Skeletal muscle tissue (tissue), 4 donors: ENCODE data around the gene ARHGAP32. TPM values are rescaled to one million over a fixed set of nuclear protein-coding genes. Genes with fewer than 3 reads are reported as not detected.

ENCODE experiments used
- H3K27ac ChIP-seq: one replicate; pipeline ENCODE4 v1.7.0; 2013; ENCODE audit warnings: mild to moderate bottlenecking, low read depth, low read length, inconsistent platforms
- H3K27me3 ChIP-seq, 3 donors: one replicate each; pipeline ENCODE4 v1.7.0; 2013; ENCODE audit warnings: low read length in 3 of 3; ENCODE audit not compliant: control insufficient read depth in 3 of 3, insufficient read depth in 3 of 3
- H3K36me3 ChIP-seq, 3 donors: one replicate each; pipeline ENCODE4 v1.7.0; 2013; ENCODE audit warnings: low read length in 3 of 3; ENCODE audit not compliant: control insufficient read depth in 3 of 3, insufficient read depth in 3 of 3
- H3K4me1 ChIP-seq, 3 donors: one replicate each; pipeline ENCODE4 v1.7.0; 2013; ENCODE audit warnings: low read length in 3 of 3, mild to moderate bottlenecking in 3 of 3; ENCODE audit not compliant: control insufficient read depth in 3 of 3, insufficient read depth in 3 of 3
- H3K4me3 ChIP-seq, 3 donors: one replicate each; pipeline ENCODE4 v1.7.0; 2013; ENCODE audit warnings: low read length in 3 of 3
- H3K9ac ChIP-seq, 3 donors: one replicate each; pipeline ENCODE4 v1.7.0; 2013; ENCODE audit warnings: low read length in 3 of 3, mild to moderate bottlenecking in 3 of 3, moderate library complexity in 2 of 3, low read depth in 1 of 3
- H3K9me3 ChIP-seq, 3 donors: one replicate each; pipeline ENCODE4 v1.7.0; 2013; ENCODE audit warnings: low read length in 3 of 3; ENCODE audit not compliant: control insufficient read depth in 3 of 3
- total RNA-seq: library from RNA; depleted of rRNA; stranded (reverse); fragments of >200 nt; gene quantifications from one replicate; pipeline ENCODE4 v1.2.3, GENCODE V29; 2014
- donor health status: Osteomylitis.

Gene ARHGAP32
- 23.5 TPM for total RNA-seq

DNA sequence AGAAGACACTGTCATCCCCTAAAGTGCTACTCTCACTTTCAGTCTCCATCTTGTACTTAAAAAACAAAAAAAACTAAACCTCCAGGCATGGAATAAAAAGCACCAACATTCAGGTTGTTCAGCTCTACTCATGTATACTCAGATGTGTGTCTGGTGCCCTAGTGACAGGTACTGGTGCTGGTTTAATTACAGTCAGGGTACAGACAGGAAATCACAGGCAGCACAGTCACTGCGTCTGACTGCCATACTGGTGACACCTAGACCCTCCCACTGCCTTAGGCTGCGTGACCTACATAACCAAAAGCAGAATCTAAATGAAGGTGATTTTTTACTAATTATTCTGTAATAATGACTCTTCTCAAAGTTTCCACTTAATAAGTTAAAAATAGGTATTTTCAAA is at the start of gene ARHGAP32:
TSS of gene ARHGAP32 (minus strand) at position 176 of the 400 bp plus-strand sequence. CDS start at position 49, 127 bp downstream.
- Histone ChIP-seq H3K27me3 (no peaks in the 10 kb centered on the region), H3K36me3 (no peaks in the 10 kb centered on the region), H3K27ac (no peak within 1 kb of the TSS)

GRCh38 chr11:129239207-129239606 is 47.1 kb upstream of the ARHGAP32 start:
- Histone ChIP-seq H3K4me1 (peaks cover 0 to 4% (median 0%) of the 10 kb centered on the region in 3 donors), H3K4me3 (no peak overlapping the region), H3K36me3 (no peaks in the 10 kb centered on the region), H3K27me3 (no peaks in the 10 kb centered on the region), H3K9me3 (no peaks in the 10 kb centered on the region), H3K9ac (no peak overlapping the region), H3K27ac (no peak overlapping the region)

More for the DNA sequence above, at the start of gene ARHGAP32:
- Histone ChIP-seq H3K4me3 (no peak within 1 kb of the TSS), H3K9ac (no peak within 1 kb of the TSS), H3K9me3 (no peaks in the 10 kb centered on the region), H3K4me1 (peaks cover 0 to 7% (median 0%) of the 10 kb centered on the region in 3 donors)

DNA sequence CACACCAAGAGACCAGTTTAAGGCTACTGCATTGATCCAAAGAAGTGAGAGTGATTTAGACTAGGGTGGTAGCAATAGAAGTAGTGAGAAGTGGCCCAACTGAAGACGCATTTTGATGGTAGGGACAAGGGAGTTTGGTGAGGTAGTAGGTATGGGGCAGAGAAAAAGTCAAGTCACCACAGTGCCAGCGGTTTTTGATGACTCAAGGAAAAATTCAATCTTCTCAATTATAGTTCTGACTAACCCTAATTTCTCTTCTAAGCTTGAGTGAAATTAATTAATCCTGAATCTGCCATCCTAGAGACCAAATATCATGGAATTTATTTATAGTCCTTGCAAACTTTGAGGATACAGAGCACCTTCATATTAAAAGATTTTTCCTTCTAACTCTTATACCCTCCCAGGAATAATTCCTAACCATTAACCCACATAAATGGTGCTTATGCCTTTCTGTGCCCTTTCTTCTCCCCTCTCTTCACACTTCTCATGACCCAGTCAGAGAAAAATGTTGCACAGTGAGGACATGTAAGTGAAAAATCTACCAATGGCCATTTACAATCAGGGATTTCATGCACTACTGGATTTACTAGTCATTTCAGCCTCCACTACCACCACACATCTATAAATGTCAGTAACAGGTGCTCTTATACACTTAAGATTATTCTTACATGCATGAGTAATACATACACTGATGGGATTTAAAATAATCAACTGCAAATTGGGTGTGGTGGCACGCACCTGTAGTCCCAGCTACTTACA is 45.9 kb upstream of the ARHGAP32 start:
- Histone ChIP-seq H3K27me3 (no peaks in the 10 kb centered on the region), H3K27ac (no peak overlapping the region), H3K9ac (no peak overlapping the region), H3K4me1 (peaks cover 0 to 4% (median 0%) of the 10 kb centered on the region in 3 donors), H3K4me3 (no peak overlapping the region), H3K36me3 (no peaks in the 10 kb centered on the region), H3K9me3 (no peaks in the 10 kb centered on the region)

GRCh38 chr11:129237456-129237855 is 45.3 kb upstream of the ARHGAP32 start:
- Histone ChIP-seq H3K27me3 (no peaks in the 10 kb centered on the region), H3K9ac (no peak overlapping the region), H3K4me3 (no peak overlapping the region), H3K9me3 (no peaks in the 10 kb centered on the region), H3K4me1 (peaks cover 0 to 4% (median 0%) of the 10 kb centered on the region in 3 donors), H3K27ac (no peak overlapping the region), H3K36me3 (no peaks in the 10 kb centered on the region)

- Histone ChIP-seq H3K9ac (no peak overlapping the region), H3K36me3 (no peaks in the 10 kb centered on the region), H3K4me3 (no peak overlapping the region), H3K4me1 (peaks cover 0 to 4% (median 0%) of the 10 kb centered on the region in 3 donors), H3K9me3 (no peaks in the 10 kb centered on the region), H3K27me3 (no peaks in the 10 kb centered on the region), H3K27ac (no peak overlapping the region)
Observed at GRCh38 chr11:129236850-129237249, 44.7 kb upstream of the ARHGAP32 start.

- H3K27ac ChIP-seq = no peak overlapping the region
- H3K4me3 ChIP-seq = no peak overlapping the region
- H3K4me1 ChIP-seq = peaks cover 0 to 4% (median 0%) of the 10 kb centered on the region in 3 donors
- no peaks in the 10 kb centered on the region for H3K9me3 ChIP-seq
- H3K36me3 ChIP-seq = no peaks in the 10 kb centered on the region
- H3K27me3 ChIP-seq = no peaks in the 10 kb centered on the region
- no peak overlapping the region for H3K9ac ChIP-seq
Observed at GRCh38 chr11:129234978-129235377, 42.9 kb upstream of the ARHGAP32 start.

- Histone ChIP-seq H3K4me3 (no peak overlapping the region), H3K9me3 (peaks cover 0 to 7% (median 6%) of the 10 kb centered on the region in 3 donors), H3K9ac (no peak overlapping the region), H3K4me1 (no peaks in the 10 kb centered on the region), H3K36me3 (no peaks in the 10 kb centered on the region), H3K27ac (no peak overlapping the region), H3K27me3 (no peaks in the 10 kb centered on the region)
Observed at GRCh38 chr11:129230006-129230405, 37.9 kb upstream of the ARHGAP32 start.

- Histone ChIP-seq H3K9ac (no peak overlapping the region), H3K27me3 (no peaks in the 10 kb centered on the region), H3K27ac (no peak overlapping the region), H3K36me3 (no peaks in the 10 kb centered on the region), H3K4me1 (peaks cover 0 to 9% (median 7%) of the 10 kb centered on the region in 3 donors), H3K9me3 (peaks cover 0 to 7% (median 6%) of the 10 kb centered on the region in 3 donors), H3K4me3 (no peak overlapping the region)
Observed at GRCh38 chr11:129226207-129226798, 34.2 kb upstream of the ARHGAP32 start.

DNA sequence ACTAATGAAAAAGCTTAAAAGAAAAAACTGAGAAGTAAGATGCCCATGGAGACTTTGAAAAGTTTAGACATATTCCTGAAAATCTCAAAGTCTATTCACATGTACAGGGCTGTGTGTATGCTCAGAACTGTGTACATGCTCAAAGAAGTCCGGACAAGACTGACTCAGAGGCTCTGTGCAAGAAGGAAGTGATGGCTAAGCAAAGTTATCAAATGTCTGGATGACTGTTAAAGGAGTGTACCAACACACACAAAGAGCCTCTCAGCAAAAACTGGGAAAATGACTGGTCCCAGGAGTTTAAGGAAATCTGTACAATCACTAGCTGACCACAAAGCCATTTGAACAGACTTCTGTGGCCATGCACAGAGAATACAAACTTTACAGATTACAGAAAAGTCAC is 33.1 kb upstream of the ARHGAP32 start:
- H3K36me3 ChIP-seq = no peaks in the 10 kb centered on the region

GRCh38 chr11:129224538-129224937 is 32.4 kb upstream of the ARHGAP32 start:
- H3K9ac ChIP-seq = no peak overlapping the region
- H3K27me3 ChIP-seq = no peaks in the 10 kb centered on the region
- peaks cover 0 to 7% (median 6%) of the 10 kb centered on the region in 3 donors for H3K9me3 ChIP-seq
- no peak overlapping the region for H3K4me3 ChIP-seq
- H3K27ac ChIP-seq = no peak overlapping the region
- no peaks in the 10 kb centered on the region for H3K36me3 ChIP-seq
- H3K4me1 ChIP-seq = peaks cover 0 to 9% (median 7%) of the 10 kb centered on the region in 3 donors

More for the DNA sequence above, 33.1 kb upstream of the ARHGAP32 start:
- Histone ChIP-seq H3K27ac (no peak overlapping the region), H3K4me3 (no peak overlapping the region), H3K4me1 (peaks cover 0 to 9% (median 7%) of the 10 kb centered on the region in 3 donors), H3K27me3 (no peaks in the 10 kb centered on the region), H3K9ac (no peak overlapping the region), H3K9me3 (peaks cover 0 to 7% (median 6%) of the 10 kb centered on the region in 3 donors)
